Measurements from ENCODE around the gene NEK10.

NEK10 gene

DNA sequence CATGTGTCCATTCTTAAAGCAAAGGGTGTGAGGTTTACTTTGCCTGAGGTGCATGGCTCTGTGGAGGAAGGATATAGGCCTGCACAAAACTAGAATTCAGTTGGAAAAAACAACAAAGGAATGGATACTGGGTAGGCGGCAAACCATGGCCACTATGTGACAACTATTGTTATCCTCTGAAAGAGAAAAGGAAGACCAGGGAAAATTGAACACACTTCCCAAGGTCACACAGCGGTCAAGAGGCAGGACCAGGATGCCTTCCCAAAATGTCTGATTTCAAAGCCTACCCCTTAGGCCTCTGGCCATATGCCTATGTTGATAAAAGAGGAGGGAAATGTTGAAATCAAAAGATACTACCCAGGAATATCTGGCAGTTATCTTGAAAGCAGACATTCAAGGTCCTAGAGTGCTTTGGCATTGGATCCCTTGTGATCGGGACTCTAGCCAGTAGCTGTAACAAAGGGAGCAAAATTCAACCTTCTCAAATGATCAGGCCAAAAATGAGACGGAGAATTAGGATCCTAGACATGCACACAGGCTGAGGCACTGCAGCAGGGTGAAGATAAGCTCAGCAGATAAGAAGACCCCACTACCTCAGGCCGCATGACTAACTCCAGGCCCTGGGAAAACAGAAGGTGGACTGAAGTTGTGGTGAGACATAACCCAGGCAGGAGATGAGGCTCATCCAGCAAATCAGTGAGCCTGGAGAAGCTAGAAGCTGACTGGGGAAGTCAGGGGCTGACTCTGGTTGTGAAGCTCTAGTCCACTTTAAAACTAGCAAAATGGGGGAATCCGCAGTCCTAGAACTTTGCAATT, 292.2 kb downstream of the NEK10 start:
- in situ Hi-C loops (cut with HindIII; ENCODE audit: low sequenced_read_pairs): no loop called here

DNA sequence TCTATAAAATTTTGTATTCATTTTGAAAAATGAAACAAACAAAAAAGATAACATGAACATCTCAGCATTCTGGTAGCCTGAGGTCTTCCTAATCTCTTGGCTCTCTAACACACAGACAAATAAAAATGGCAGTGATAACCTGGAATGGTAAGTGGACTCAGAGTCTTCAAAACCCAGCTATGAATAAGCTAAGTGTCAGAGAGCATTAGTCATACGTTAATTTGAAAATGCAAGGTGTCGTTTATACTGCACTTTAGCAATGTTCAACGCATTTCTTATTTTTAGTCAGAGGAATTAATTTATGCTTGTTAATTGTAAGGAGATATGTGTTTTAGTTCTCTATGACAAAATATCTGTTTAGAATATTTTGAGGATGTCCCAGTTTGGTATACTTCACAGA, 294.3 kb downstream of the NEK10 start:
- in situ Hi-C loops (cut with HindIII; ENCODE audit: low sequenced_read_pairs): no loop called here

DNA sequence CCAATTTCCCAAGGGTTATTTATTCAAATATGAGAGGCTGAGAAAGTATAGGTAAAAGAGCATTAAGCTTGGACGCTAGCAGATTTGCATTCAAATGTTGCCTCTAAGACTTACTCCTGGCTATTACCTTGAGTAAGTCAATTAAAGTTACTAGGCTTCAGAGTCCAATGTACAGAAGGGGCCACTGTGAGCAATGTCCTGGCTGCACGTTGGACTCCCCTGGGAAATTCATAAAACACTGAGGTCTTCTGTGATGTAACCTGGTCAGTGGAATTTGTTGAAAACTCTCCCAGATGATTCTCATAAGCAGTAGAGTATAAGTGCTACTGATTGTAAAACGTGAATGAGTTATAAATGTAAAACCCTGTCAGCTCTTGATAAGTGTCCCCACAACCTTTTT, 295.3 kb downstream of the NEK10 start:
- in situ Hi-C loops (cut with HindIII; ENCODE audit: low sequenced_read_pairs): no loop called here

DNA sequence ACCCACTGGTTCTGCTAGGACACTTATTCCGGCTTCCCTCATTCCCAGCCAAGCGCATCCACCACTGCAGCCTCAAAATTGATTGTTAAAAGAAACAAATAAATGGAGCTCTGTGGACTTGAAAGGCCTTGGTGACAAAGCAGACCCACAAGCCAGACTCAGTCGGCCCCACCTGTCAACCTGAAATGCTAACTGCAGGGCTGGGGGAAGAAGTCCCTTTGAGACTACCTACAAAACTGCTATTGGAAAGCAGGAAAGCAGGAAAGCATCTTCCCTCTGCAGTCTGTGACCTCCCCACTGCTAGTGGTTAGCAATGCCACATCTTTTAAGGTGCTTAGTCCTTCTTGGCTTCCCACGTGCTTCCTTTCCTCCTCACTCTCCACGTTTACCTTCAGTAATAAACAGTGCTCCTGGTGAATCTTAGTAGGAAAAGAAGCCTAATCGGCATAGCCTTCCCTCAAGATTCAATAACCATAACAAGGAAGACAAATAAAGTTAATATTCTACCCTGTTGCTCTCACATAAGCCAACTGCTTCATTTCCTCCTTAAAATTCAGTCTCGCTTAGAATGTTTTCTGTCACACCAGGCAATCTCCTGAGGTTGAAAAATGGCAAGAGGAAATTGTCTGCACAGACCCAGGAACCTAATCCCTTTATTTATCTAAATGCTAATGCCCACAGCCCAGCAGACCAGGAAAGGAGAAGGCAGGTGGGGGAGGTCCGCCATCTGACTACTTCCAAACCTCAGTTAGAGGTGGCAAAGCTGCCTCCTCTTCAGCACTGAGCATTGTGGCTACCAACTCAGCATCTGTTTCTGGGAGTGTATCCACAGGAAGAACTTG, 296.2 kb downstream of the NEK10 start:
- in situ Hi-C loops (cut with HindIII; ENCODE audit: low sequenced_read_pairs): no loop called here

DNA sequence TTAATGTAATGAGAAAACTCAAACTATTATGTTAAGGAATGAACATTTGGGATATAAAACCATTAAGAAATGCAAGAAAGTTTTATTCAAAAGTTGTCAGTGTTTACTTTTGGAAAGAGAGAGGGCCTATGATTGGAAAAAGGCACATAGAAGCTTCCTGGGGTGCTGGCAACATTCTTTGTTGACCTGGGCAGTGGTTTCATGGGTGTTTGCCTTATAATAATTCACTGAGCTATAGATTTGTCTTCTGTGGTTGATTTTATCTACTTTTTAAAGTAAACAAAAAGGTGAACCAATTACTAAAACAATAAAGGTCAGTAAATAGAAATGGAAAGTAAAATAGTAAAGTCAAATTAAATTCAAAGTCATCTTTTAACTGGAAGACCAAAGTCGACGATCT, 308.8 kb downstream of the NEK10 start:
- in situ Hi-C loops (cut with HindIII; ENCODE audit: low sequenced_read_pairs): no loop called here
